Measurements from ENCODE around the gene BZW1.

The BZW1 gene

GRCh38 chr2:200811333-200812121, at the start of gene BZW1:
TSS of gene BZW1 (plus strand) at chr2:200811910. CDS start at chr2:200813218, 1,308 bp downstream.
- DNase-seq = peak; percentile 98

GRCh38 chr2:200762127-200762526, 49.6 kb upstream of the BZW1 start:
- no peak for DNase-seq

- DNase-seq = no peak
Observed at GRCh38 chr2:200763422-200763821, 48.3 kb upstream of the BZW1 start.

GRCh38 chr2:200765139-200765951, 46.4 kb upstream of the BZW1 start:
- DNase-seq = no peak

GRCh38 chr2:200765995-200766660, 45.6 kb upstream of the BZW1 start:
- DNase-seq = no peak

- DNase-seq = no peak
Observed at GRCh38 chr2:200767111-200767885, 44.4 kb upstream of the BZW1 start.

GRCh38 chr2:200770847-200771246, 40.9 kb upstream of the BZW1 start:
- DNase-seq = no peak

GRCh38 chr2:200772620-200773019, 39.1 kb upstream of the BZW1 start:
- DNase-seq = no peak

- DNase-seq = no peak
Observed at GRCh38 chr2:200773083-200773482, 38.6 kb upstream of the BZW1 start.

GRCh38 chr2:200774920-200775319, 36.8 kb upstream of the BZW1 start:
- no peak for DNase-seq

- DNase-seq = no peak
Observed at GRCh38 chr2:200777275-200777674, 34.4 kb upstream of the BZW1 start.

- DNase-seq = no peak
Observed at GRCh38 chr2:200778038-200778437, 33.7 kb upstream of the BZW1 start.

GRCh38 chr2:200779214-200779613, 32.5 kb upstream of the BZW1 start:
- no peak for DNase-seq

GRCh38 chr2:200781616-200782015, 30.1 kb upstream of the BZW1 start:
- no peak for DNase-seq

GRCh38 chr2:200782251-200782650, 29.5 kb upstream of the BZW1 start:
- DNase-seq = no peak

GRCh38 chr2:200784215-200784614, 27.5 kb upstream of the BZW1 start:
- no peak for DNase-seq

GRCh38 chr2:200786423-200786822, 25.3 kb upstream of the BZW1 start:
- DNase-seq = no peak

- no peak for DNase-seq
Observed at GRCh38 chr2:200786826-200787225, 24.9 kb upstream of the BZW1 start.

GRCh38 chr2:200787351-200788120, 24.2 kb upstream of the BZW1 start:
- DNase-seq = no peak

GRCh38 chr2:200788121-200788718, 23.5 kb upstream of the BZW1 start:
- no peak for DNase-seq

GRCh38 chr2:200790185-200790584, 21.5 kb upstream of the BZW1 start:
- no peak for DNase-seq

- DNase-seq = no peak
Observed at GRCh38 chr2:200791905-200792304, 19.8 kb upstream of the BZW1 start.

Measured in CD4-positive, alpha-beta T cell treated with Interleukin-4 for 4 hours (primary cell).